K562 (cell line): ENCODE results near the gene ERBB3. TPM values are rescaled to one million over a fixed set of nuclear protein-coding genes. Genes with fewer than 3 reads are reported as not detected.
A peak's percentile ranks its signal among the peaks of the same experiment; 100 is the strongest.

Source experiments
- ZNF75A ChIP-seq: fragments of 450-650 bp; formaldehyde crosslinking; IDR thresholded peaks from 2 replicates; pipeline ENCODE4 v1.4.0; 2020; ENCODE audit warnings: mild to moderate bottlenecking
- polyA plus RNA-seq, 8 experiments: library from polyadenylated mRNA; depleted of rRNA in 4 of 8; stranded (reverse) in 5 of 8; unstranded in 3 of 8; fragments of >200 nt; fragmentation: Nextera tagmentation in 2 of 8; fragmentation: Illumina TruSeq in 1 of 8; extraction: Ambion mirVana in 2 of 8; extraction: Trizol in 1 of 8; gene quantifications; 2 replicates each; pipeline versions ENCODE4 v1.2.1 to v1.2.3, GENCODE V29; 2011 to 2014; ENCODE audit warnings: inconsistent platforms in 1 of 8, missing spikeins in 1 of 8
- total RNA-seq, 7 experiments: library from RNA; depleted of rRNA in 6 of 7; stranded (reverse); fragments of >200 nt in 6 of 7; fragmentation: Illumina TruSeq in 2 of 7; extraction: Trizol in 2 of 7; gene quantifications; 2 replicates each; pipeline versions ENCODE4 v1.2.1 to v1.2.3, GENCODE V29; 2011 to 2021; ENCODE audit warnings: low replicate concordance in 1 of 7
- TF ChIP-seq, protein P1 (sequence below), 2 experiments: IDR thresholded peaks; 2 replicates each; pipeline ENCODE4 v1.6.1; 2011; ENCODE audit warnings: borderline replicate concordance in 1 of 2, control low read depth in 1 of 2, low read depth in 1 of 2, low read length in 1 of 2, mild to moderate bottlenecking in 1 of 2, mixed read lengths in 1 of 2, moderate library complexity in 1 of 2; ENCODE audit not compliant: insufficient read depth in 1 of 2, insufficient read length in 1 of 2, poor library complexity in 1 of 2, severe bottlenecking in 1 of 2; ENCODE audit errors: extremely low read depth in 1 of 2

The ERBB3 gene
- total and polyA plus RNA-seq, 9 of the 15 experiments (the other 6 are each of a cell fraction or from before 2014, with no cell fraction given), result 1.5 to 5.4 (median 3.8) TPM

DNA sequence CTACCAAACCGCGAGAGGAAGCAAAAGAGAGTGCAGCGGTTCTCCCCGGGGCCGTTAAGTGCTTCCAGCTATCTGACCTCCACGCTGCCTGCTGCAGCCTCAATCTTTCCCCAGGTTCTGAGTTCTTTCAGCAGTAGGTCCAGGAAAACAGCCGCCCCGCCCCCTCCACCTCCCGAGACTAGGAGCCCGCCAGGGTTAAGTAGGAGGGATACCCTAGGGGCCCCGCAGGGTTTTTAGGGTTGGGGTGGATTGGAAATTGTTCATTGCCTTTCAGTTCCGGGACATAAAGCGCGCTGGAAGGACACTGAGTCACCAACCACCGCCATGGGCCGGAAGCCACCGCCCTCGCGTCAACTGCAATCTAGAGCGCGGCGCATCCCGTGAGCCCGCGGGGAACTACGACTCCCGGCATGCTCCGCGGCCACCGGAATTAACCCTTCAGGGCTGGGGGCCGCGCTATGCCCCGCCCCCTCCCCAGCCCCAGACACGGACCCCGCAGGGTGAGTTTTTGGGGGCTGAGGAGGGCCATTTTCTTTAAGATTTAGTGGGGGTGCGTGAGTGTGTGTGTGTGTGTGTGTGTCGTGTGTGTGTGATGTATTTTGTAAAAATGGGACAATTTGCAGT is 72.3 kb downstream of the ERBB3 start, which contains the start of gene MYL6B (continued):
- 0 out of 2 replicates have a peak, but pooled peaks have one; percentile 8 for TF ChIP-seq ZNF75A (CRISPR knock-in tag)
- TF ChIP-seq, protein P1, sequence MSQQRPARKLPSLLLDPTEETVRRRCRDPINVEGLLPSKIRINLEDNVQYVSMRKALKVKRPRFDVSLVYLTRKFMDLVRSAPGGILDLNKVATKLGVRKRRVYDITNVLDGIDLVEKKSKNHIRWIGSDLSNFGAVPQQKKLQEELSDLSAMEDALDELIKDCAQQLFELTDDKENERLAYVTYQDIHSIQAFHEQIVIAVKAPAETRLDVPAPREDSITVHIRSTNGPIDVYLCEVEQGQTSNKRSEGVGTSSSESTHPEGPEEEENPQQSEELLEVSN (IDR thresholded peaks at IDR 0.05; ENCODE audit: borderline replicate concordance in 1 of 2, extremely low read depth in 1 of 2, insufficient read depth in 1 of 2, insufficient read length in 1 of 2, low read depth in 1 of 2, low read length in 1 of 2, poor library complexity in 1 of 2, severe bottlenecking in 1 of 2), result peak; percentile 12 to 43
- TF ChIP-seq, all 486 proteins: peak for 113

Other genes starting within 250 kb of the ERBB3 start
Only the 7 nearest of the 23 such genes appear.
- 1.9 and 3.9 TPM in 2 replicates for gene IKZF4, start 59.1 kb upstream of the ERBB3 start, total RNA-seq (2014; rRNA removed)
- gene IKZF4, start 59.1 kb upstream of the ERBB3 start, total RNA-seq (2014; rRNA removed; fragmentation: Illumina TruSeq; extraction: Trizol), result 2.8 TPM in 2 replicates
- 3.6 and 4.6 TPM in 2 replicates for gene IKZF4, start 59.1 kb upstream of the ERBB3 start, total RNA-seq (2015; rRNA removed; fragmentation: Illumina TruSeq; extraction: Trizol)
- 16.0 and 16.3 TPM in 2 replicates for gene IKZF4, start 59.1 kb upstream of the ERBB3 start, total RNA-seq (2021)
- gene IKZF4, start 59.1 kb upstream of the ERBB3 start, polyA plus RNA-seq (2011; rRNA removed), result 6.7 and 8.2 TPM in 2 replicates
- gene IKZF4, start 59.1 kb upstream of the ERBB3 start, polyA plus RNA-seq (2014; fragmentation: Illumina TruSeq; extraction: Trizol), result 13.5 and 16.0 TPM in 2 replicates
- 1 to 10 TPM; 2.8 to 3.6 TPM for gene IKZF4, start 59.1 kb upstream of the ERBB3 start, polyA plus RNA-seq (2014; fragmentation: Nextera tagmentation; extraction: Ambion mirVana)
- 6.4 and 10.2 TPM in 2 replicates for gene IKZF4, start 59.1 kb upstream of the ERBB3 start, polyA plus RNA-seq (2014; rRNA removed)
- gene RPS26, start 38.2 kb upstream of the ERBB3 start, total RNA-seq (2014; rRNA removed), result 352 and 493 TPM in 2 replicates
- 788 and 907 TPM in 2 replicates for gene RPS26, start 38.2 kb upstream of the ERBB3 start, total RNA-seq (2014; rRNA removed; fragmentation: Illumina TruSeq; extraction: Trizol)
- gene RPS26, start 38.2 kb upstream of the ERBB3 start, total RNA-seq (2015; rRNA removed; fragmentation: Illumina TruSeq; extraction: Trizol), result 746 and 852 TPM in 2 replicates
- 59.8 and 70.2 TPM in 2 replicates for gene RPS26, start 38.2 kb upstream of the ERBB3 start, total RNA-seq (2021)
- 376 and 443 TPM in 2 replicates for gene RPS26, start 38.2 kb upstream of the ERBB3 start, polyA plus RNA-seq (2011; rRNA removed)
- gene RPS26, start 38.2 kb upstream of the ERBB3 start, polyA plus RNA-seq (2014; fragmentation: Illumina TruSeq; extraction: Trizol), result 658 and 1,033 TPM in 2 replicates
- gene RPS26, start 38.2 kb upstream of the ERBB3 start, polyA plus RNA-seq (2014; fragmentation: Nextera tagmentation; extraction: Ambion mirVana), result 1,000 to 10,000 TPM; 1,319 to 1,589 TPM
- gene RPS26, start 38.2 kb upstream of the ERBB3 start, polyA plus RNA-seq (2014; rRNA removed), result 403 and 523 TPM in 2 replicates
- gene PA2G4, start 24.4 kb downstream of the ERBB3 start, total RNA-seq (2014; rRNA removed), result 740 and 811 TPM in 2 replicates
- 547 and 561 TPM in 2 replicates for gene PA2G4, start 24.4 kb downstream of the ERBB3 start, total RNA-seq (2014; rRNA removed; fragmentation: Illumina TruSeq; extraction: Trizol)
- gene PA2G4, start 24.4 kb downstream of the ERBB3 start, total RNA-seq (2015; rRNA removed; fragmentation: Illumina TruSeq; extraction: Trizol), result 712 TPM in 2 replicates
- 463 and 470 TPM in 2 replicates for gene PA2G4, start 24.4 kb downstream of the ERBB3 start, total RNA-seq (2021)
- 650 and 925 TPM in 2 replicates for gene PA2G4, start 24.4 kb downstream of the ERBB3 start, polyA plus RNA-seq (2011; rRNA removed)
- gene PA2G4, start 24.4 kb downstream of the ERBB3 start, polyA plus RNA-seq (2014; fragmentation: Illumina TruSeq; extraction: Trizol), result 777 and 884 TPM in 2 replicates
- 100 to 1,000 TPM; 230 to 303 TPM for gene PA2G4, start 24.4 kb downstream of the ERBB3 start, polyA plus RNA-seq (2014; fragmentation: Nextera tagmentation; extraction: Ambion mirVana)
- 637 and 638 TPM in 2 replicates for gene PA2G4, start 24.4 kb downstream of the ERBB3 start, polyA plus RNA-seq (2014; rRNA removed)
- 4,680 and 5,042 TPM in 2 replicates for gene RPL41, start 36.5 kb downstream of the ERBB3 start, total RNA-seq (2014; rRNA removed)
- 4,828 and 4,834 TPM in 2 replicates for gene RPL41, start 36.5 kb downstream of the ERBB3 start, total RNA-seq (2014; rRNA removed; fragmentation: Illumina TruSeq; extraction: Trizol)
- gene RPL41, start 36.5 kb downstream of the ERBB3 start, total RNA-seq (2015; rRNA removed; fragmentation: Illumina TruSeq; extraction: Trizol), result 4,355 and 4,529 TPM in 2 replicates
- 3,403 and 3,805 TPM in 2 replicates for gene RPL41, start 36.5 kb downstream of the ERBB3 start, total RNA-seq (2021)
- gene RPL41, start 36.5 kb downstream of the ERBB3 start, polyA plus RNA-seq (2011; rRNA removed), result 9,327 and 10,494 TPM in 2 replicates
- gene RPL41, start 36.5 kb downstream of the ERBB3 start, polyA plus RNA-seq (2014; fragmentation: Illumina TruSeq; extraction: Trizol), result 5,551 and 5,604 TPM in 2 replicates
- over 10,000 TPM; 10,697 to 11,276 TPM for gene RPL41, start 36.5 kb downstream of the ERBB3 start, polyA plus RNA-seq (2014; fragmentation: Nextera tagmentation; extraction: Ambion mirVana)
- 6,115 and 7,868 TPM in 2 replicates for gene RPL41, start 36.5 kb downstream of the ERBB3 start, polyA plus RNA-seq (2014; rRNA removed)
- gene ZC3H10, start 38.1 kb downstream of the ERBB3 start, total RNA-seq (2014; rRNA removed), result 2.2 and 2.3 TPM in 2 replicates
- gene ZC3H10, start 38.1 kb downstream of the ERBB3 start, total RNA-seq (2014; rRNA removed; fragmentation: Illumina TruSeq; extraction: Trizol), result 2.4 and 2.7 TPM in 2 replicates
- 3.0 and 3.8 TPM in 2 replicates for gene ZC3H10, start 38.1 kb downstream of the ERBB3 start, total RNA-seq (2015; rRNA removed; fragmentation: Illumina TruSeq; extraction: Trizol)
- 3.3 and 4.1 TPM in 2 replicates for gene ZC3H10, start 38.1 kb downstream of the ERBB3 start, total RNA-seq (2021)
- 1.0 and 1.1 TPM in 2 replicates for gene ZC3H10, start 38.1 kb downstream of the ERBB3 start, polyA plus RNA-seq (2011; rRNA removed)
- gene ZC3H10, start 38.1 kb downstream of the ERBB3 start, polyA plus RNA-seq (2014; fragmentation: Illumina TruSeq; extraction: Trizol), result 1.6 and 1.9 TPM in 2 replicates
- gene ZC3H10, start 38.1 kb downstream of the ERBB3 start, polyA plus RNA-seq (2014; fragmentation: Nextera tagmentation; extraction: Ambion mirVana), result under 1 TPM; 0.31 to 0.46 TPM
- gene ZC3H10, start 38.1 kb downstream of the ERBB3 start, polyA plus RNA-seq (2014; rRNA removed), result 1.4 and 1.7 TPM in 2 replicates
- 176 and 237 TPM in 2 replicates for gene ESYT1, start 48.1 kb downstream of the ERBB3 start, total RNA-seq (2014; rRNA removed)
- gene ESYT1, start 48.1 kb downstream of the ERBB3 start, total RNA-seq (2014; rRNA removed; fragmentation: Illumina TruSeq; extraction: Trizol), result 113 and 132 TPM in 2 replicates
- gene ESYT1, start 48.1 kb downstream of the ERBB3 start, total RNA-seq (2015; rRNA removed; fragmentation: Illumina TruSeq; extraction: Trizol), result 132 and 133 TPM in 2 replicates
- gene ESYT1, start 48.1 kb downstream of the ERBB3 start, total RNA-seq (2021), result 237 and 251 TPM in 2 replicates
- 164 and 228 TPM in 2 replicates for gene ESYT1, start 48.1 kb downstream of the ERBB3 start, polyA plus RNA-seq (2011; rRNA removed)
- 396 and 420 TPM in 2 replicates for gene ESYT1, start 48.1 kb downstream of the ERBB3 start, polyA plus RNA-seq (2014; fragmentation: Illumina TruSeq; extraction: Trizol)
- 100 to 1,000 TPM; 156 to 194 TPM for gene ESYT1, start 48.1 kb downstream of the ERBB3 start, polyA plus RNA-seq (2014; fragmentation: Nextera tagmentation; extraction: Ambion mirVana)
- gene ESYT1, start 48.1 kb downstream of the ERBB3 start, polyA plus RNA-seq (2014; rRNA removed), result 146 and 160 TPM in 2 replicates
- gene MYL6B, start 72.4 kb downstream of the ERBB3 start, total RNA-seq (2014; rRNA removed), result 67.3 and 70.7 TPM in 2 replicates
- 32.9 and 42.8 TPM in 2 replicates for gene MYL6B, start 72.4 kb downstream of the ERBB3 start, total RNA-seq (2014; rRNA removed; fragmentation: Illumina TruSeq; extraction: Trizol)
- gene MYL6B, start 72.4 kb downstream of the ERBB3 start, total RNA-seq (2015; rRNA removed; fragmentation: Illumina TruSeq; extraction: Trizol), result 65.2 and 69.4 TPM in 2 replicates
- 77.3 and 95.4 TPM in 2 replicates for gene MYL6B, start 72.4 kb downstream of the ERBB3 start, total RNA-seq (2021)
- gene MYL6B, start 72.4 kb downstream of the ERBB3 start, polyA plus RNA-seq (2011; rRNA removed), result 65.7 and 66.5 TPM in 2 replicates
- 55.7 and 65.2 TPM in 2 replicates for gene MYL6B, start 72.4 kb downstream of the ERBB3 start, polyA plus RNA-seq (2014; fragmentation: Illumina TruSeq; extraction: Trizol)
- gene MYL6B, start 72.4 kb downstream of the ERBB3 start, polyA plus RNA-seq (2014; fragmentation: Nextera tagmentation; extraction: Ambion mirVana), result 10 to 100 TPM; 48.2 to 68.6 TPM
- 69.7 and 75.5 TPM in 2 replicates for gene MYL6B, start 72.4 kb downstream of the ERBB3 start, polyA plus RNA-seq (2014; rRNA removed)